HT1080 (cell line): ENCODE measurements around the gene SPAG16. TPM values are rescaled to one million over a fixed set of nuclear protein-coding genes. Genes with fewer than 3 reads are reported as not detected.

ENCODE experiments used
- DNase-seq: peaks from one replicate; pipeline ENCODE4 v3.0.0-alpha.2; 2015; ENCODE audit warnings: low read depth
- total RNA-seq: library from RNA; depleted of rRNA; stranded (reverse); fragments of >200 nt; shearing (Covaris generic); gene quantifications from 2 replicates; pipeline ENCODE4 v1.2.3, GENCODE V29; 2014

SPAG16 gene
- total RNA-seq, 1 experiment from 2014 or later: 15.4 TPM

DNA sequence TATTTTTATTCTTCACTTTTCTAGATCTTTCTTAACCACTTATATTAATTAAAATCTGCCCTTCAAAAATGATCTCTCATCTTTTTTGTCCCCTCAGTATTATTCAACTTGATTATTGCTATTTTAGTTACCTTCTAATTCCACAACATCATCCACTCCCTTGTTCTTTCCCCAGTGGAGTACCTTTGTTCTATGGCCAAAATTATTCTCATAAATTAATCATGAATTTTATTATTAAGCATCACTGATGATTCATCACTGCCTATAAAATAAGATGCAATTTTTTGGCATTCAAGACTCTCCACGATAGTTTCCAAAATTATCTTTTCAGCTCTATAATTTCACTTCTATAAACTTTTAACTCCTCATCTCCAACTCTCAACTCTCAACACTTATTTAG is 505.7 kb downstream of the SPAG16 start:
- no peak for DNase-seq

DNA sequence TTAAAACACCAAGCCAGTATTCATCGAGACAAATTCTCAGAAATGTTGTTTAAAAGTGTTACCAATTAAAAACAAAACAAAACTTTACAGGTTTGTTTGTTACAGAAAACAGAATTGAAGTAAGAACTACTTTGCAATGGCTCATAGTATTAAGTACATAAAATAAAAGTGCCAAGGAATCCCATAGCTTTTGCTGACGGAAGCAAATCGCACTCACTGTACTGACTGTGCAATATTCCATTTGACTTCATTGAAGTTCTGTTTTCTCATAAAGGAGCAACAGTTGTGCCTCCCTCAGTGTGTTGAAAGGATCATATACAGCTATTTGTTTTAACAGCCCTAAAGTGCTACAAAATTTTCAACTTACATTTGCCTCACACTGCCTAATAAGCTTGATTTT is 507.8 kb downstream of the SPAG16 start:
- no peak for DNase-seq

DNA sequence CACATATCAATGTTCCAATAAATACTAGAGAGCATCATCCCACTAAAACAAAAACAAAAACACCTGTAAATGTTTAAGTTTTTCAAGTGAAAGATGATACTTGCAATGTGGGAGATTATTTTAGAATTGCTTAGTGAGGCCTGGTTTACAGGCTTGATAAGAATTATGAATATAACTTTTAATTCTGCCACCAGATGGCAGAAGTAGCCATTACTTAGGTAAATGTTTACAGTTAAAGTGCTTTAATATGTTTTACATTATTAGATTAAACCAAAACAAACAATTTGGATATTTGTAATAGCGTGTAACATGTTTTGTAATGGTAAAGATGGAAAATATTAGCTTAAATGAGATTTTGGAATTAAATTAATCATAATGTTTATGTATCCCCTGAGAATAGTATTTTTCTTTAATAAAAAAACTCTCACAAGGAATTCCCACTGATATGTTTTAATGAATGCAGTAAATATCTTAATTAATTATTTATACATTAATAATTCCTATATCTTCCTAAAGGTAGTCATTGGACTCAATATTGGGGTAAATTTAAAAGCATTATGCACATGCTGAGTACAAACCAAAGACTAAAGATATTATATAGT is 522.0 kb downstream of the SPAG16 start:
- peak; percentile 5 for DNase-seq

DNA sequence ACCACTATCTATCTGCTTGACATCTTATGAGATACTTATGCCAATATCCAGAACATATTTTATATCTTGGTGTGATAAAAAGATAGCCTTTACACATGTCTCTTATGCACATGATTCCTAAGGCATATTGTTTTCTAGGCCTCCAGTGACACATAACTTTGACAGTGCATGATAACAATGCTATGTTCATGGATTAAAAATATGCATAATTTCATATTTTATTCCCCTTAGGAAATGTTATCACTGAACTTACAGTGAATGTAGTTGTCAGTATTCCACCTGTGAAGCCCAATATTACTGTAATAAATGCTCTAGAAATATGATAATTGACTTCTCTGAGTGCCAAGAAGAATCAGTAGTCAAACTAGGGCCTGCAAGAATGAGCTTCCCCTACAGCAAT is 532.3 kb downstream of the SPAG16 start:
- no peak for DNase-seq

DNA sequence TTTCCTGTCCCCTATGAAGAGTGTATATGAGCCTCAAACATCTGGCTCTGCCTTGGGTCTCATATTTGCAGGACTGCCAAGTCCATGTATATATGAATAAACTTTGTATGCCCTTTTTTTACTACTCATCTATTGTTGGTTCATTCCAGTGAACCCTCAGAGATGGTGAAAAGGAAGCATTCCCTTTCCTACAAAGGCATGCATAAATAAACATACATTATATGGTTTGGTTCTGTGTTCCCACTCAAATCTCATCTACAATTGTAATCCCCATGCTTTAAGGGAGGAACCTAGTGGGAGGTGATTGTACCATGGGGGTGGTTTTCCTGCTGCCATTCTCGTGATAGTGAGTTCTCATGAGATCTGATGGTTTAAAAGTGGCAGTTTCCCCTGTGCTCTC is 534.2 kb downstream of the SPAG16 start:
- no peak for DNase-seq

DNA sequence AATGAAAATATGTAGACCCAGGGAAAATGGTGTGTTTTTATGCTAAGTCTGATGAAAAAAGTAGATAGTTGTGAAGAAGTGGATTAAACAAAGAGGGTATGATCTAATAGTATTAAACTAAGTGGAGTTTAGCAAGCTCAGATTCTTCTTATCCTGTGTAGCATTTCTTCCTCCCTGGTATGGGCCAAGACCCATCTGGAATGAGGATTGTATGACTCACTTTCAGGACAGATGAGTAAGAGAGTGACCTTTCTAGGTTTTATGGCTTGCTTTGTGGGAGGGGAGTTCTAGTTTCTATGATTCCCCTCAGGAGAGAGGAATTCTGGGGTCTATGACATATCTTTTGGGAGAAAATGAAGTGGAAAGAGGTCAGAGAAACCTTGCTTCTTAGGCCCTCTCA is 550.1 kb downstream of the SPAG16 start:
- DNase-seq: peak; percentile 84

DNA sequence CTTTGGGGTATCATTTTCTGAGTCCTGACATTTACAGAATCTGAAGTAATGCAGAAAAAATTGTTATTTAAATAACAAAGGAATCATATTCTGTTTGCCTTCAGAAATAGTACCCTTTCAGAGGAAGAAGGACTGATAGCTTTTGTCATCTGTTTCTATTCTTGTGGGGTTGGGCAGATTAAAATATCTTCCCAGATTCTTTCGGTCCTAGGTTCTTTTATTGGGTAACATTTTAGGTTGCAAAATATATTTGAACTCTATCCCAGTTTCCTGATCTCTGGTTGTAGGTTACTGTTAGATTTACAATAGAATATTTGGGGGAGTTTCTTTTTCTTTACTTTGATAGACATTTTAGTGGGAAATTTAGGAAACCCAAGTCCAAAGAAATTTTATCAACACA is 550.5 kb downstream of the SPAG16 start:
- no peak for DNase-seq

DNA sequence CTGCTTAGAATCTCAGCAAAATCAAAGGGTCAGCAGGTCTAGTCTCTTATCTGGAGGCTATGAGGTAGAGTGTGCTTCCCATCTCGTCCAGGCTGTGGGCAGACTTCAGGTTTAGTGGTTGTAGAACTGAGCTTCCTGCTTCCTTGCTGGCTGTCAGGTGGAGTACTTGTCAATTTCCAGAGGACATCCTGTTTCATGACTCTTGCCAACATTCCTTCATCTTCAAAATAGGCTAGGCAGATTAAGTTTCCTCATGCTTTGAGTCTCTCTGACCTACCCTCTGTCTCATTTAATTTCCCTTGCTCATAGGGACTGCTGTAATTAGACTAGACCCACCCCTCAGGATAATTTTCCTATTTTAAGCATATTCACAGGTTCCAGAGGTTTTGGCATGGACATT is 562.6 kb downstream of the SPAG16 start:
- peak; percentile 62 for DNase-seq

DNA sequence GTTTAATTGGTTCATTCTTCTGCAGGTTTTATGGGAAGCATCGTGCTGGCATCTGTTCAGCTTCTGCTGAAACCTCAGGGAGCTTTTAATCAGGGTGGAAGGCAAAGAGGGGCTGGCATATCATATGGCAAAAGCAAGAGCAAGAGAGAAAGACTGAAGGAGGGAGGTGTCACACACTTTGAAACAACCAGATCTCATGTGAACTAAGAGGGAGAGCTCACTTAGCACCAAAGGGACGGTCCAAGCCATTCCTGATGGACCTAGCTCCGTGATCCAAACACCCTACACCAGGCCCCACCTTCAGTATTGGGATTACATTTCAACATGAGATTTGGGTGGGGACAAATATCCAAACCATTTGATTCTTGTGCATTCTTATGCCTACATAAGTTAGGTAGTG is 563.1 kb downstream of the SPAG16 start:
- no peak for DNase-seq

DNA sequence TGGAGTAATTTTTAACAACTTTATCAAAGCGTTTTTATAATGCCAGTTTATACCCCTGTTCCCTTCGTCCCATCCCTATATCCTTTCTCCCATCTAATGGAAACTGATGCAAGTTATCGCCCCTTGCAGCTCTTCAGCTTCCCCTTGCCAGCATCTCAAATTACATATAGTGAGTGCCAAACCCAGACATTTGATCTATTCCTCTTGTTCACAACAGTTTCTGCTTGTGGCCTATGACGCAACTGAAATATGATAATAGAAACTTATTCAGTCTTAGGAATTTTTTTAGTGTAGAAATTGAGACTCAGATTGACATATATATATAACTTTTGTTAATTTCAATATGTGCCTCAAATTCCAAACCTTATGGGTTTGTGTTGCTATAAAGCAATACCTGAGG is 564.4 kb downstream of the SPAG16 start:
- peak; percentile 25 for DNase-seq

DNA sequence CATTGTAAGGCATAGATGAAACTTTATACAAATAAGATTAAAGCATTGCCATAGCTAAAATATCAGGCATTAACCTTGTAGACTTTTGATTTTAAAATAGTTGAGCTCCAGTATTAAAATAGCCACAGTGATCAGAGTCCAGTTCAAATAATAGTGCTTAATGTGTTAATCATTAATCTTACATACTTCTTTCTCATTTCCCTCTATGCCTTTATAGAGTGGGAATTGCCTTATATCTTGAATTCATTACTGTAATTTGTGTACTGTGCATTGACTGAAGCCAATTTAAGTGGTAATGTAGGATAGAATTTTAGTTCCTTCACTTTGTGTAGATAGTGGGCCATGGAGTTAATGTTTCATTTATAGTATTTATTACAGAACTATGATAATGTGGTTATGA is 577.4 kb downstream of the SPAG16 start:
- DNase-seq: no peak

DNA sequence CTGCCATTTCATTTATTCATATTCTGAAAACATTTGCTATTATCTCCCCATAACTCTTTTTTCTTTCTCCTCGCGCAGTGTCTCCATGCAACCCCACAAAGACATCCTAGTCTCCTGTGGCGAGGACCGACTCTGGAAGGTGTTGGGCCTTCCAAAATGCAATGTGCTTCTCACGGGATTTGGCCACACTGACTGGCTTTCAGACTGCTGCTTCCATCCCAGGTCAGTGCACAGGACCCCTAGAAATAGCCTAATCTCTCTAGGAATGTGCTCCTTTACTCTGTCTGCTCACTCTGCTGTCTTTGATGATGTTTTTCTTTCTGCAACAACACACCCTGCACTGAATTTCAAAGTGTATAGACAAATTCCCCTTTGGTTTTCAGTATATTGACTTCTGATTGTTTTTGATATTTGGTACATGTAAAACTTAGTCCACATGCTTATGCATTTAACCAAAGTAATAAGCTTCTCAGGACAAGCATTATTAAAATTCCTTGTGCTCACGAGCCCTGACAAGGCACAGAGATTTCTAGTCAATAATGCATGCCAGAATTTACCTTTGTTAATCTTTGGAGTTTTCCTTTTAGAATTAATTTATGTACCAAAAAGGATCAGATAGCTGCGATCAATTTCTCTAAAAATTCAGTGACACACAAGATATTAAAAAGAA is 578.3 kb downstream of the SPAG16 start:
- no peak for DNase-seq

DNA sequence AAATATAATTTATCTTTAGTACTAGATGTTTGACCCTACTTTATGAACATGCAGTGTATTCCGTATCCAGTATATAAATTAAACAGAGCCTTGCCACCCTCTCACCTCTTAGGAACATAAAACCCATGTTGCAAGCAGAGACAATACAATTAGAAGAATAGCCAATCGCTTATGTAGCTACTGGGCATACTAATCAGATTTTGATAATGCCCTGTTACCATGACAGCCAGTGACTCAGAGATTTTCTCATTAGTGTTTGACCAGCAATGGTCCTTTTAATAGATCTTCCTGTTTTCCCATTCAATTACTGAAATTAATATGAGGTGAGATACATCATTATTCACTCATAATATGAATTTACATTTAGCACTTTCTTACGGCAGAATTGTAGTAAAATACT is 579.3 kb downstream of the SPAG16 start:
- DNase-seq: no peak

DNA sequence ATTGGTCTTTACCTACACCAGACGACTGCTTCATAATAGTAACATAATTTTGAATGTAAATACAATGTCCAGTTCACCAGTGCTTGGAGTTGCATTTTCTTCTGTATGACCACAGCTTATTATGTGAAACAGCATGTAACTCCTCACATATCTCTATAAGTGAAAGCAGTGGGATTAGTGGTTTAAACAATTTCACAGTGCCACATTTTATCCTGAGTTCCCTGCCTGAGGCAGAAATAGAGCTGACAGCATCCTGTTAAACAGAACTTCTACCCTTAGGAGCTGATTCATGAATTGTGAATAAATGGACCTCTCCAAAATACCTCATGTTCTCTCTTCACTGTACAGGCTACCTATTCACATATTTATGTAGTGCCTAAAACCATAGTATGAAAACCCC is 584.3 kb downstream of the SPAG16 start:
- no peak for DNase-seq

DNA sequence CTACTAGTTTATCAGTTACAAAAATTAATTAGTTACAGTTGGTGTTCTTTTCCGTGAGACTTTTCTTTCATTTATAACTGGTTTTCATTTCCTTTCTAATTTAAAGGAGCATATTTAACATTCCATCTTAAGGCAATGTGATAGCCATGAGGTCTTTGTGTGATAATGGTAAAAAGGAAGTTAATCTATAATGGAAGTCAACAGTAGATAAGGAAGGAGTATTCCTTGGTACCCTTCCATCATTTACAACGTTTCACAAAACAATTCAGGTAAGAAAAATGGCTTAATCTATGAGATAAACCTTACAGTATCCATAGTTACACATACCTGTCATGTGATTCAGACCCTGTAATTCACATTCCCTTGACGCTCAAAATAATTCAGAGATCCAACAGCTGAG is 601.2 kb downstream of the SPAG16 start:
- DNase-seq: no peak

DNA sequence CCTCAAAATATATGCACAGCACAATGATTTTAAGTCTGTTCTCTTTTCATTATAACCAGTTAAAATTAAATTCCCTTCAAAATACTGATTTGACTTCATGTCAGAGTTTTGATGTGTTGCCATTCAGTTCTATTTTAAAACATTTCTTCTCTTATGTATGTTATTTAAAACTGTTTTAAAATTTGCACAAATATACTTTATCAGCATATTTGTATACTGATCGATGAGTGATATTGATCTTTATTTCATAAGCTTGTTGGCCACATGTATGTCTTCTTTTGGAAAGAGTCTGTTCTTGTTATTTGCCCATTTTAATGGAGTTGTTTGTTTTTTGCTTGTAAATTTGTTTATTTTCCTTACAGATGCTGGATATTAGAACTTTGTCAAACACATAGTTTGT is 630.2 kb downstream of the SPAG16 start:
- DNase-seq: no peak

DNA sequence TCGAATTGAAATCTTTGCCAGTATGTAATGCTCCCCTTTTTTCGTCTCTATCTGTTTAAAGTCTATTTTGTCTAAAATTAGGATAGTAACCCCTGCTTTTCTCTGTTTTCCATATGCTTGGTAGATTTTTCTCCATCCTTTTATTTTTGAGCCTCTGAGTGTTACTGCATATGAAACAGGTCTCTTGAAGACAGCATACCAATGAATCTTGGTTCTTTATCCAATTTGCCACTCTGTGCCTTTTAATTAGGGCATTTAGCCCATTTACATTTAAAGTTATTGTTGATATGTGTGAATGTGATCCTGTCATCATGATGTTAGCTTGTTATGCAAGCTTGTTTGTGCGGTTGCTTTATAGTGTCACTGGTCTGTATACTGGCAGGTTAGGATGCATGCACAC is 635.8 kb downstream of the SPAG16 start:
- no peak for DNase-seq

DNA sequence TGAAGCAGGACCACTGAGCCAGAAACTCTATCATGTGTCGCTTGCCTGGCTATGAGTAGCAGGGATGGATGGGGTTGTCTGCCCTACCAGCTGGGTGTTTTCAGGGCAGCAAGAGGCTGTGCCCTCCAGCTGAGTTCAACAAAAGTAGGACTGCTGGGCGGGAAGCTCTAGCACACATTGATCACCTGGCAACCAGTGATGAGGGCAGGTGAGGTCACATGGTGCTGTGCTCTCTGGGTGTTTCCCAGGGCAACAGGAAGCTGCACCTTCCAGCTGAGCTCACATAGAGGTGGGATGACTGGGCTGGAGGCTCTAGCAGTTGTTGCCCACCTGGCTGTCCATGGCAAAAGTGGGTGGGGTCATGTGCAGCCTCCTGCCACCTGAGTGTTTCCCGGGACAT is 639.3 kb downstream of the SPAG16 start:
- no peak for DNase-seq

DNA sequence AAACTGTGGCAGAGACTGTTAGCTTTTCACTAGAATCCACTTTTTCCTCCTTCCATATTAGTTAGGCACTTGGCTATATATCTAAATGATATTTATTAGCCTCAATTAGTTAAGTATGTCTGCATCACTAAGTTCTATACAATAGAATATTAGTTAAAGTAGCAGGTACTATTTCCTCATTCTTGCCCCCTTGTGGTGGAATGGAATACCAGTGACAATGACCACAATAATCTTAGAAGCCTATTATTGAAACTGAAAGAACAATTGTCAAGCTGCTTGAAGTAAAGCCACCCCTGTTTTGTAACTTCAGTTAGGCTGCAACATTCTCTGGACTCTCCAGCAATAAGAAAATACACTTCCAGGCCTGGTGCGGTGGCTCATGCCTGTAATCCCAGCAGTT is 650.3 kb downstream of the SPAG16 start:
- no peak for DNase-seq

DNA sequence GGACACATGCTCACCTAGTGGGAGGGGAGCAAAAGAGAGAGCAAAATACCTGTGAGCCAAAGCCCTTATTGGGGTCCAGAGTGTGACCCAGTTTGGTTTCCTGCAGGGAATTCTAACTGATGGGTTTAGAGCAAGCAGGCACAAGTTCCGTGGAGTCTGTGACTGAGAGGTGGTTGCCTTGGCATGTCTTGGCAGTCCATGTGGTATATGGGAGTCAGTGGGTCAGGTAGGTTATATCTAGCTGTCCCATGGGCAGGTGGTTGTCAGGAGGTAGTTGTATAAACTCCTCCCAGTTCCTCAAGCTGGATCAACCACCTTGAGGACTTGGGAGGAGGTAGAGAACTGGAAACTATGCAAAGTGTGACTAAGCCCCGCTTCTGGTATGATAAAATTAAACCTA is 673.8 kb downstream of the SPAG16 start:
- DNase-seq: no peak

DNA sequence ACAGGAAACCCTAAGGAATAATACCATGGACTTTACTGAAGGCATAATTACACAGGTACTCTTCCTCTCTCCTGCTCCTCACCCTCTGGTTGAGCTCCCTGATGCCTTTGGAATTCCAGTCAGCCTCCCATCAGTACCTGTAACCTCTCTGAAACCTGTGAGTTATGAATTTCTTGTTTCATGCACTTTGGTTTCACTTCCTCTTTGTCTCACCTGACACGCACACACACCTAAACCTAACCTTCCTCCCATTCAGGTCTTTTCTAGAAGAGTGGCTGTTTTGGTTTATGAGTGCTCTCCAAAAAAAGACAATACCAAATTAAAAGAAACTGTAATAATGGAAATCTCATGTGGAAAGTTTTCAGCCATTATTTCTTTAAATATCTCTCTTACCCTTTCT is 675.3 kb downstream of the SPAG16 start:
- DNase-seq: no peak

DNA sequence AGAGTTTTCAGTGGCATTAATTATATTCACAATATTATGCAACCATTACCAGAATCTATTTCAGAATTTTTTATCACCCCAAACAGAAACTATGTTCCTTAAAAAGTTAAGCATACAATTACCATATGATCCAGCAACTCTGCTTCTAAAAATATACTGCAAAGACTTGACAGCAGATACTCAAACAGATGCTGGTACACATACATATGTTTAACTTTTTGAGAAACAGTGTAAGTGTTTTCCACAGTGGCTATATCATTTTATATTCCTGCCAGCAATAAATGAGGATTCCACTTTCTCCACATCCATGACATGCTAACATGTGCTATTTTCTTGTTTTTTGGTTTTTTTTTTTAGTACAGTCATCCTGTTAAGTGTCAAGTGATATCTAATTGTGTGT is 687.3 kb downstream of the SPAG16 start:
- DNase-seq: no peak

DNA sequence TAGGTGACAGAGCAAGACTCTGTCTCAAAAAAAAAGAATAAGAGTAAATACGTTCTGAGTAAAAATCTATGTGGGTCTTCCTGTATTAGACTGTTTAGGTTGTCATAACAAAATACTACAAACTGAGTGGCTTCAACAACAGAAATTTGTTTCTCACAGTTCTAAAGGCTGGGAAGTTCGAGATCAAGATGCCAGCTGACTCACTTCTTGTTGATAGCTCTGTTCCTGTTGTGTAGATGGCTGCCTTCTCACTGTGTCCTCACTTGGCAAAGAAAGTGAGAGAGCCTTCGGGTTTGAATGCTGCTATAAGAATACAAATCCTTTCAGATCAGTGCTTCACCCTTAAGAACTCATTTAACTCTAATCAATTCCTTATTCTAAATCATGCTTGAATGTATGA is 696.6 kb downstream of the SPAG16 start:
- peak; percentile 38 for DNase-seq

DNA sequence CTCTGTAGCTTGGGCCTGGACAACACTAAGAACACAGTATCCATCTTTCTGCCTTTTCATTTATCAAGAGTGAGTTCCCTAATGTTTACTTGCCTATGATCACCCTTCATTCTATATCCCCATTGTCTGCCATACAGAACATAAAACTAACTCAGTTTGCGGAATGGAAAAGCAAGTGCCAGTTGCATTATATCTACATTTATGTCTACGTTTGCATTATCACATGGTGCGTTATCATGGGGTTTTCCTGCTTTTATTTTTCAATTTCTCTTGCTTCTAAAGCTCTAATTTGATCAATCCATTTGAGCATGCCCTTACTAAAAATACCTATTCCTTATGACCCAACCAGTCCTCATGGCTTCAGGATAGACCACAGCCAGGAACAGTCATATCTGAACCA is 704.9 kb downstream of the SPAG16 start:
- no peak for DNase-seq
